ENCODE results near the gene DLD. TPM values are rescaled to one million over a fixed set of nuclear protein-coding genes. Genes with fewer than 3 reads are reported as not detected.

Gene DLD
- total RNA-seq, 2 donors from 2014 or later, result 60.4 to 60.9 TPM

GRCh38 chr7:107934991-107935770, 44.2 kb downstream of the DLD start:
- no peak for DNase-seq (ENCODE audit: low spot score)
- intact Hi-C loops (cut with DNase I), result no loop called here

DNA sequence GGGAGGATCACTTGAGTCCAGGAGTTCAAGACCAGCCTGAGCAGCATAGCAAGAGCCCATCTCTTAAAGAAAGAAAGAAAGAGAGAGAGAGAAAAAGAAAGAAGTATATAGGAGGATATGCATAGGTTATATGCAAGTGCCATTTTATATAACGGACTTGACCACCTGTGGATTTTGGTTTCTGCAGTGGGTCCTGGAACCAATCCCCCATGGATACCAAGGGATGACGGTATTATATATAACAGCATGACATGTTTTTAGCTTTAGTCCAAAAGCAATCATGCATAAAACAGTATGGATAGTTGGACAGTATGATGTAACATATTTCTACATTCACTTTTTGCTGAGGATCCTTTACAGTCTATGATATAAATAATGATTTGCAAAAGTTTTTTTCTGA, 45.3 kb downstream of the DLD start:
- intact Hi-C loops (cut with DNase I), result no loop called here

DNA sequence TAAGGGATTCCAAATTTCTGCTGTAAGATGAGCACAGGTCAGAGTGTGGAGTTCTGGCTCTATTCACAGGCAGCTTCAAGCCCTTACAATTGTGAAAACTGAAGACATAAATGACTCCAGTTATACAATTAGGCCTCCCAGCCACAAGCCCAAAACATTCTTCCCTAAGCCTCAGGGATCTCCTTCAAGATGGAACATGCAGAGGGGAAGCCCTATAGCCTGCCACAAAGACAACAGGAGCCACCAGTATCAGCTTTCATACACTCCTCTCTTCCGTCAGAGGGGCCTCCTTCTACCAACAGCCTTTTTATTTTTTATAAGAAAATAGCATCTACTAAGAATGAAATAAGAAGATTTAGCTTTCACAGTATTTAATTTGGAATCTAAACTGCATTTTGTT, 46.5 kb downstream of the DLD start:
- intact Hi-C loops (cut with DNase I), result no loop called here
- no peak for DNase-seq (ENCODE audit: low spot score)

More for the DNA sequence above, 45.3 kb downstream of the DLD start:
- no peak for DNase-seq (ENCODE audit: low spot score)

- DNase-seq (ENCODE audit: low spot score), result no peak
- intact Hi-C loops (cut with DNase I), result no loop called here
These were observed 47.7 kb downstream of the DLD start for GRCh38 chr7:107938456-107939250.

- DNase-seq (ENCODE audit: low spot score), result peak; percentile 92
- intact Hi-C loops (cut with DNase I), result loop anchor here in 1 of 2 donors (10.0 kb wide), 1 partner anchor 75 kb away; no protein-coding TSS in a partner anchor
These were observed 48.8 kb downstream of the DLD start for GRCh38 chr7:107939573-107940489.

DNA sequence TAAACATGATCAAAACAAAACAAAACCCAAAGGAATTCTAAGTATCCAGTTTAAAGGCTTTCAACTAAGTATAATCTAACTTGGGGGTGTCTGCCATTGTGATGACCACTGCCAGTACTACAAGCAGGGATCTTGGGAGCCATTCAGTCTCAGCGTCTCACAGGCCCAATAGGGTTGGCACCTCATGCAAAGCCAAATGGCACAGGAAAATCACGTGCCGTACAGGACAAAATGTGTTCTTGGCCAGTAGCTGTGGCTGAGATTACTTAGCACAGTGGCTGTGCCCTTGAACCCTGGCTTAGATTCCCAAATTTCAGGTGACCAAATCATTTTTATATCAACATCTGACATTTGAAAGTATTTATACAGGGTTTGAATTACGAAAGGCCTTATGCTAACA, 50.0 kb downstream of the DLD start:
- no peak for DNase-seq (ENCODE audit: low spot score)
- intact Hi-C loops (cut with DNase I), result loop anchor here in 1 of 2 donors (10.0 kb wide), 1 partner anchor 74 kb away; no protein-coding TSS in a partner anchor

DNA sequence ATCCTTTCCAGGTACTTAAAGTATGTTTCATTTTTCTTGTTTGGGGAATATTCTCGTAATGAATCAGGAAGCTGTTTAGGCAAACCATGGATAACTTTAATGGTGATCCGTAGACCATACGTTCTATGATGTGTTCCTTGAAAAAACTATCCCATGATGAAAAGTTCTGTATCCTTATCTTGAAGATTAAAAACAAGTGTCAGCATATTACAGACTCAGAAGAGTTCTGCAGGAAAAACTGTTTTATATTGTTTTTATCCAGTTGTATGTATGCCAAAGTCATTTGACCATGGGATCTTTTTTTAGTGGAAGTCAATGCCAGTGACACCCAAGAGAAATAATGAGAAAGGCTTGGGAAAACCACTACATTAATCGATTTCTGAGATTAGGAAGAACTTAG, 52.0 kb downstream of the DLD start:
- DNase-seq (ENCODE audit: low spot score), result no peak
- intact Hi-C loops (cut with DNase I), result loop anchor here in 1 of 2 donors (10.0 kb wide), 1 partner anchor 72 kb away; no protein-coding TSS in a partner anchor

GRCh38 chr7:107944411-107945169, 53.6 kb downstream of the DLD start:
- DNase-seq (ENCODE audit: low spot score), result no peak
- intact Hi-C loops (cut with DNase I), result loop anchor here in 1 of 2 donors (10.0 kb wide), 1 partner anchor 70 kb away; no protein-coding TSS in a partner anchor

DNA sequence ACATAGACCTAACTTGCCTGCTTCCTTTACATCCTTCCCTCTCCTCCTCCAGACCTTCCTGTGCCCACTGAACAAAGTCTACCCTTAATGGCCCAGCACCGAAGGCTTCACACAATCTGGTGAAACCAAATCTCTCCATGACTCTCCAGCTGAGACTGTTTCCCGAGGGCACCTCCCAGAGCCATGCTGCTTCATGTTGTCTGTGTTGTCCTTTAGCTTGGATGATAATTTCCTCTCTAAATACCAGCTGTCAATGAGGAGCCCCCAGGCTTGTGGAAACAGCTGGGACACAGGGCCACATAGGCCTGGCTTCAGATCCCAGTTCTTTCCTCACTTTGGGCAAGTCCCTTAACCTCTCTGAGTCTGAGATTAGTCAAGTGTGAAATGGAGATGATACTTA, 54.3 kb downstream of the DLD start:
- intact Hi-C loops (cut with DNase I), result loop anchor here in 1 of 2 donors (10.0 kb wide), 1 partner anchor 69 kb away; no protein-coding TSS in a partner anchor
- DNase-seq (ENCODE audit: low spot score), result no peak

DNA sequence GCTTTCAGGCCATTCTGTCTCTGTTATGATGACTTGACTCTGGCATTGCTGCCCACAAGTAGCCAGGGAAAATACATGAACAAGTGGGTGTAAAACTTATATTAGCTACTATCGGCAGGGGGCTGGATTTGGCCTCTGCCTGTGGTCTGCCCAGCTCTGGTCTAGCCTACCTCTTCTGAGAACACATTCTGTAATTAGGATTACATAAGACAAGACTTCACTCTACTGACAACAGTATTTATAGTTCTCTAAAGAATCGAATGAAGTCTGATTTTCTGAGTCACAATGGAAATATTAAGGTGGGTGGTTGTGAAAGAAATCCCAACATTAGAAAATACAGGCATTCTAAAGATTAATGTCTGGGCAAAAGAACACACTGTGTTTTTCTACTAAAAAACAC, 55.5 kb downstream of the DLD start:
- no peak for DNase-seq (ENCODE audit: low spot score)
- intact Hi-C loops (cut with DNase I), result loop anchor here in 1 of 2 donors (10.0 kb wide), 1 partner anchor 68 kb away; no protein-coding TSS in a partner anchor

- intact Hi-C loops (cut with DNase I), result loop anchor here in 1 of 2 donors (10.0 kb wide), 1 partner anchor 68 kb away; no protein-coding TSS in a partner anchor
- DNase-seq (ENCODE audit: low spot score), result no peak
These were observed 55.9 kb downstream of the DLD start for GRCh38 chr7:107946881-107947280.

GRCh38 chr7:107948645-107949442, 57.9 kb downstream of the DLD start:
- no peak for DNase-seq (ENCODE audit: low spot score)
- intact Hi-C loops (cut with DNase I), result loop anchor here in 1 of 2 donors (10.0 kb wide), 1 partner anchor 66 kb away; no protein-coding TSS in a partner anchor

DNA sequence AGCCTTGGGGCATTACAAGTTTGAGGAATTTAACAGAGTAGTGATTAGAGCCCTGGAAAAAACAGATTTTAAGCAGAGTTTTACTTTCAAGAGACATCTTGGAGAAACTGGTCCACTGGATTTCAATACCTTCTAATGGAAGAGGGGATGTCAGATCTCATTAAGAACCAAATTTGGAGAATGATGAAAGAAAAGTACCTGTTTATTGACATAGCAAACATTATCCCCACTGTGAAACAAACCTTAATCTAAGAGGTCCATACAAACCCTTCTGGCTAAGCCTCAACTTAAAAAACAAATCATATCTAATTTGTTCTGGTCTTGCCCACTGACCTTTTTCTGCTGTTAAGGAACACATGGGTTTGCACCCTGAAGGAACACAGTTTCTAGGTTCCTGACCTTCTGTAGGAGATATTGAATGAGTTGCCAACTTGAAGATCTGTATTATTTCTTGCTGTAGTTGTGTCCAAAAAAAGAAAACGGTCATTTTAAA, 58.5 kb downstream of the DLD start:
- intact Hi-C loops (cut with DNase I), result loop anchor here in 1 of 2 donors (10.0 kb wide), 1 partner anchor 65 kb away; no protein-coding TSS in a partner anchor
- no peak for DNase-seq (ENCODE audit: low spot score)

- DNase-seq (ENCODE audit: low spot score), result no peak
- intact Hi-C loops (cut with DNase I), result no loop called here
These were observed 60.3 kb downstream of the DLD start for GRCh38 chr7:107951172-107951787.

GRCh38 chr7:107951896-107952295, 60.9 kb downstream of the DLD start:
- intact Hi-C loops (cut with DNase I), result no loop called here
- DNase-seq (ENCODE audit: low spot score), result no peak

GRCh38 chr7:107953265-107953923, 62.4 kb downstream of the DLD start:
- intact Hi-C loops (cut with DNase I), result no loop called here
- DNase-seq (ENCODE audit: low spot score), result no peak
